ENCODE data around the gene MTUS2.

GRCh38 chr13:29429286-29429900 is 609.3 kb downstream of the MTUS2 start:
- TF ChIP-seq CTCF (IDR thresholded peaks at IDR 0.05) (no peak), POLR2A (IDR thresholded peaks at IDR 0.05) (no peak)
